HG02884 (cell line): ENCODE data around the gene TRIM44.

Source experiments
- ATAC-seq: cut with Tn5 transposase; IDR thresholded peaks from one replicate; pipeline ENCODE4 v1.9.1; 2021; ENCODE audit warnings: mild to moderate bottlenecking, moderate library complexity; ENCODE audit not compliant: unreplicated experiment

The TRIM44 gene

DNA sequence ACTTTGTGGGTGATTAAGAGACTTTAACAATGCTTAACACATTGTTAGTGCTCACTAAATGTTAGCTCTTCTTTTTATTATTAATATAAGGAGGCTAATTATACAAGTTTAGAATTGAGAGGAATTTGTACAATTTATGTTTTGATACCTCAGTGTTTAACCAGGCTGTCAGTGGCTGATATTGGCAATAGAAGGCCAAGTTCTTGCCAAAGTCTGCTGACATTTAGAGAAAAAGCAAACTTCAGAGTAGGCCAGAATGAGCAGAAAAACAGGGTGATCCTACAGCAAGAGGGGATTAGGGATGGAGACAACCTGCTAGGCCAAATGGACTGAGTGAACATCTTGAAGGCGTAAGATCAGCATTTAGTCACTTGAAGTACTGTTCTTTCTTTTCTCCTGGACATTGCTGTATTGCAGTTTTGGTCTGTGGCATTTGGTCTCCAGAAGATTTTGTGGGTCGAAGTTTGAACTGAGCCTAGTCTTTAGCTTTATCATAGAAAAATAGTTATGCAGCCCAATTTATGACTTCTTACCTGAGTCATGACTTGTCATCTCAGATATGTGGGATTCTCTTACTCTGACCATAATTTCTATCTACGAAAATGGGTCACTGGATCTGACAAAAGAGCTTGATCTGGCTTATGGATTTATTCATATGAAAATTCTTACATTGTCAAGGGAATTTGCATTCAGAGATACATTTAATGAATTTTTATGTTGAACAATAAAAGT, 9.0 kb downstream of the TRIM44 start:
- no peak for ATAC-seq

DNA sequence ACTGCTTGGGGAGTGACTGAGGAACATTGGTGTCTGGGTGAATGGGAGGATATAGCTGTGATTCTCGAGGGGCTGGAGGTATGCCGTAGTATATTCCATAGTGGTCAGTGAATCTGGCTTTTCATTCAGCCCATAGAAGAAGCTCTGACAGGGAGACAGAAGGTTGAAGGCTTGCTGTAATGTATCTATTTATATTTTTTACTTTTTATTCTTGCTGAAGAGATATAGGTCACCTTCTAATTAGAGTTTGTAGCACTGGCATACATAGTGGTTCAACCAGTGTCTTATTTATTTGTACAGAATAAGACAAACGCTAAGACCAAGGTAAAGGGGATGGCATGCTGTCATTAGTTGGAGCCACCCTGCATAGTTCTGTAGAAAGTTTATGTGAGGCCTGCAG, 10.0 kb downstream of the TRIM44 start:
- no peak for ATAC-seq

DNA sequence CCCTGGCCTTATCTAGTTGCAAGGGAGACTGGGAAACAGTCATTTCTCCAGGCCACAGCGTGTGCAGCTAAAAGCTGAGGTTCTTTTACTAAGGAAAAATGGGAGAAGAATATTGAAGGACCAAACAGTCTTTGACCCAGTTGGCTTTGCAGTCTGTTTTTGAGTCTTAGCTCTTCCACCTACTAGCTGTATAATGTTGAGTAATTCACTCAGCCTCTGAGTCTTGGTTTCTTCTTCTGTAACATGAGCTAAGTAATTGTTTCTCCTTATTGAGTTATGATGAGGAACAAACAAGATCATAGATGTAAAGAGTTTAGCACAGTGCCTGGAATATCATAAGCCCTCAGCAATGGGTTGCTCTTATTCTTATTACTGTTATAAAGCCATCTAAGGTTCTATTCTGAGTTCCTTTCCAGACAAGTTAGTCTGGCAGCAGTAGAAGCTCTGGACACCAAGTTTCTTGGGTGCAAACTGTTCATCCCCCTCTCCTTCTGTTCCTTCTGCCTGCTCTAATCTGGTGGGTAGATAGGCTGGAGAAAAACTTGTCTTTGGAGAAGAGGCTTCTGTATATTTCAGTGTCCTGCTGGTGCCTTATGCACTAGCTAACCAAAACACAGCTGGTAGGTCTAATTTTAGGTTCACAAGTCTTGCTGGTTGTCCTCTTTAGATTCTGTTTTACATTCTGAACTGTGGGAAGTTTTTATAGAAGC, 13.5 kb downstream of the TRIM44 start:
- ATAC-seq: no peak

DNA sequence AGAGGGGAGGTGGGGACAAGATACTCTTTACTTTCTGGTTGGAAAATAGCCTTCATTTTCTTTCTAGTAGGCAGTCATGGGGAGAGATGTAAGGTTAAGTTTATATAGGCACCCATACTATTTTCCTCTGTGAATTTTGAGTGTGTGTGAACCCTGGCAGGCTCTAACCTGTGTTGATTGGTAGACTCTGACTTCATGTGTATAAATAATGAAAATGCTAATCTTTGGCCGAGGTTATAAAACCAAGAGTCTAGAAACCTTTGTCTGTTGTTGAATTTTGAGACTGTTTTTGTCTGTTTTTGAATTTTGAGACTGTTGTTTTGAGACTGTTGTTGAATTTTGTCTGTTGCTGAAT, 14.0 kb downstream of the TRIM44 start:
- ATAC-seq: no peak

DNA sequence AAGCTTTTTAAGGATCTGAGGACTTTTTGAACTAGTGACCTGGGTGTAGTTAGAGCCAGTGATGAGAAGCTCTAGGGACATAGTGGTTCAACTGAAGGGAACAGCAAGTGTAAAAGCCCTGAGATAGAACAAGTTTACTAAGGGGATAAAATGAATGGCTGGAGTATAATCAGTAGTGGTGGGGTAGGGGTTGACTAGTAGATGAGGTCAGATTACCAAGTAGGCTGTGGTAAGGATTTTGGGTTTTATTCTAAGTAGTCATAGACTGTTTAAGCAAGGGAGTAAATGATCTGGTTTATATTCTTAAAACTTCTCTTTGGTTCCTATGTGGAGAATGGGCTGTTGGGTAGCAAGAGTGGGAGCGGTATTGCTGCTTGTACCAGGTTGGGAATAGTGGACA, 15.3 kb downstream of the TRIM44 start:
- ATAC-seq: no peak

DNA sequence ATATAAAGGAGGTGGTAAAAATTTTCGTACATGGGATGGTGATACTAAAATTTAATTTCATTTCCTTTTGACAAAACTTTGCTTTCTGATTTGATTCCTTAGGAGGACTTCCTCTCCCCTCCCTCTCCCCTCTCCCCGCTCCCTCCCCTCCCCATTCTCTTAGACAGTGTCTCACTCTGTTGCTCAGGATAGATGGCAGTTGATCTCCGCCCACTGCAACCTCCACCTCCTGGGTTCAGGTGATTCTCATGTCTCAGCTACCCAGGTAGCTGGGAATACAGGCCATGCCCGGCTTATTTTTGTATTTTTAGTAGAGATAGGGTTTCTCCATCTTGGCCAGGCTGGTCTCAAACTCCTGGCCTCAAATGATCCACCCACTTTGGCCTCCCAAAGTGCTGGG, 15.9 kb downstream of the TRIM44 start:
- ATAC-seq: no peak

DNA sequence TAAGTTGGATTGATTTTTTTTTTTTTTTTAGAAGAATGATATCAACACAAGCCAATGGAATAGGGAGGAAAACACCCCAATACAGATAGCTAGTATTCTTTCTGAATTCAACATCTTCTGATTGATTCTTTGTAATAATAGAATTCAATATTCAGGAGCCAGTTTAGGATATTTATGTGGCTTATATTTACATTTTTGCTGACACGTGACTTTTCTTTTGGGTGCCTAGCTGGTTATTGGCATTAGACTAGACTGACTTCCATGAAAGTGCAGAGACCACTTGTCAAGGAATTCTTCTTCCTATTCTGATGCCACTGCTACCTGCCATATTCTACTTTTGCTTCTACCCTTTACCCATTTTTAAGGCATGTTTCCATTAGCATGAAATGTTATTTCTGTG, 16.4 kb downstream of the TRIM44 start:
- no peak for ATAC-seq

DNA sequence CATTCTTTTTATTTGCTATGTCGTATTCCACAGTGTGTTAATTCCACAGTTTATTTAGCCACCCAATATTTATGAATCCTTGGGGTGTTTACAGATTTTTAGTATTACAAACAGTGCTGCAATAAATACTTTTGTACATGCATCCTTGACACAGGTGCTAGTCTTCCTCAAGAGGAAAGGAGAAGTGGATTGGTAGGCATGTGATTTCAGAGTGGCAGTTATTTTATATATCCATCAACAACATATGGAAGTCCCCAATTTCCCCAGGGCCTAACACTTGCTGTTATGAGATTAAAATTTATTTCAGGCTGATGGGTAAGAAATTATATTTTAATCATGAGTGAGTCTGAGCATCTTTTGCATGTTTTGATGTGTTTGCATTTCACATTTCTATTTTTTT, 17.9 kb downstream of the TRIM44 start:
- ATAC-seq: no peak

DNA sequence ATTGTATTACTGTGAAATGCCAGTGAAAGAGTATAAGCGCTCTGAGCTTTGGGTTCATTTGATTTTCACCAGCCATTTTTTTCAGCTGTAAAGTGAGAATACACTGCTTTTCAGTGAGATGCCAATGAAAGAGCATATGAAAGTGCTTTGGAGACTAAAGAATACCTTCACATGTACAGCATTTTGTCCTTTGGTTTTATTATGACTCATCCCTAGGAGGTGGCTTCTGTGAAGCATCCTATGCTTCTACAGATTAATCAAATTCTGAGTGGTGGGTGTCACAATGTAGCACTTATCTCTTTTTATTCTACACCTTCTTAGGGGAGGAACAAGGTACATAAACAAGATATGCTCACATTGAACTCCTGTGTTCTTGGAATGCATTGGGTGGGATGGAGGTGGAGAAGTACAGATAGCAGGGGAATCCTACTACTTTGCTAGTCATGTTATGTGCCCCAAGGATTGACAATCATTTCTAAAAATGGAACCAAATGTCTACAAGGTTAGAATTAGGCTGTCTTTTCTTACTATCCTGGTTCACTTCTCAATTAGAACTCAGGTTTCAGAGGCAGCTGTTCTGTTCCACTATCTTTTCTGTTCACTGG, 18.7 kb downstream of the TRIM44 start:
- ATAC-seq: peak; percentile 40

DNA sequence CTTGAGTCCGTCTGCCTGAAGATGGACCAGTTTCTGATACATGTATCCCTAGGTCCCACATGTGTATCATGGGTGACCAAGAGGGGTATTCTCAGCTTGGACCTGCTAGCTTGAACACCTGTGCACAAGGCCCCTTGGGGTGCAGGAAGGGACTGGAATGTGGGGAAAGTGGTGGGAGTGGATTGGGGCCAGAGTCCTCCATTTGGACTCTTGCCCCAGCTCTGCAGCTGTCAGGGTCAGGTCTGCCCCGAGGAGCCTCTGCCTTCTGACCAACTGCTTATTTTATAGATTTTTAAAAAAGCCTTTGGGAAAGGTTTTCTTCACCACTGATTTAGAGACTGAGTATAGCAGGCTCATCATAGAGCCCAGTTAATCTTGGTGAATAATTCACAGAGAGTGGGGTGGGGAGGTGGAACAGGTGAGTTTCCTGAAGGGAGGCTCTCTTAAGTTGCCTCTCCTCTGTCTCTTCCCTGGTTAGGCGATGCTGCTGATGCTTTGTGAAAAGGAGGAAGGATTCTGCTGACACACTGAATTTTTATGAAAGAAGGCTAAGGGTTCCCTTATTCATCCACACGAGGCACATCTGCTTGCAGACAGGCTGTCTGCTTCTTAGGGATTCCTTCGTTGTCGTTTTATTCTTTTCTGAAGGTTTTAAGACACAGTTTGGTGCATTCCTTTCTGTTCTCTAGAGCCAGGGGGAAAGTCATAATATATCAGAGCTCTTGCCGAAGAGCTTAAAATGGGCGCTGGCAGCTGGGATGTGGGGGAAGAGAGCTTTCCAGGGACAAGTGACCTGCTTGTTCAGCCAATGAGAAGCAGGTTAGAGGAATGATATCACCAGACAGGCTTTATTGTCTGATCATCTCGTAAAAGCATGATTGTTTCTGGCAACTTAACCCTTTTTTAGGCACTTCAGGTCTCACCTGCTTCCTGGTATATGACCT, 19.9 kb downstream of the TRIM44 start:
- ATAC-seq: no peak

DNA sequence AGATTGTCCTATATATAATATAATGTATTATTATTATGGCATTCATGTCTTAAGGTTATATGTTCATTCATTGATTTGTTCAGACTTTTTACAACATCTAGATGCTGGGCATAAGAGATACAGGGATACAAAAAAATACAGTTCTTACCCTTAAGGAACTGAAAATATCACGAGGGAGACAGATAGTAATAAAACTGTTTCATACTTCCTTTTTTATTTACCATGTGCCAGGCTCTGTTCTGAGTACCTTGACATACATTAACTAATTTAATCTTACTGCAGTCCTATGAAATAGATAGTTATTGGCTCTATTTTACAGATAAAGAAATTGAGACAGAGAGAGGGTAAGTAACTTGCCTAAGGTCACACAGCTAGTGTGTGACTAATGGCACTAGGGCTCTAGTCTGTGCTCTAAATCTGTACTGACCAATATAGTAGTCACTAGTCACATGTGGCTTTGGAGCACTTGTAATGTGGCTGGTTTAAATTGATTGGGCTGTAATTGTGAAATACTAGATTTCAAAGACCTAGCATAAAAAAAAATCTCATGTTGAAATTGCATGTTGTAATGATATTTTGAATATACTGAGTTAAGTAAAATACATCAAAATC, 21.3 kb downstream of the TRIM44 start:
- ATAC-seq: peak; percentile 62

DNA sequence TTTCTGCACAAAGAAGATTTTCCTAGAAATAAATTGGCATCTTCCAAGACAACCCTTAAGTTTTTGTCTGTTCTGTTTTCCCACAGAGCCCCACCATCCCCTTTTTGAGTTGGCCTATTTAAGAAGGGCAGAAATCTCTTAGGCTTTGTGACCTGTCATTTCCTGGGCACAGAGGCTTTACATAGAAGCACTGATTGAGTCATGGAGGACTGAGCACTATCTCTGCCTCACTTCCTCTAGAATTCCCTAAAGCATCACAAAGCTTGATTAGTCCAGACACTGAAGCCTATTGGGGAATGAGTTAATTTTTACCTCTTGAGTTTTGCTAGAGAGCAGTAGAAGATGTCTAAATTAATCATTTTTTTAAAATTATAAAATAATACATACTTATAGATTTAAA, 25.4 kb downstream of the TRIM44 start:
- no peak for ATAC-seq

DNA sequence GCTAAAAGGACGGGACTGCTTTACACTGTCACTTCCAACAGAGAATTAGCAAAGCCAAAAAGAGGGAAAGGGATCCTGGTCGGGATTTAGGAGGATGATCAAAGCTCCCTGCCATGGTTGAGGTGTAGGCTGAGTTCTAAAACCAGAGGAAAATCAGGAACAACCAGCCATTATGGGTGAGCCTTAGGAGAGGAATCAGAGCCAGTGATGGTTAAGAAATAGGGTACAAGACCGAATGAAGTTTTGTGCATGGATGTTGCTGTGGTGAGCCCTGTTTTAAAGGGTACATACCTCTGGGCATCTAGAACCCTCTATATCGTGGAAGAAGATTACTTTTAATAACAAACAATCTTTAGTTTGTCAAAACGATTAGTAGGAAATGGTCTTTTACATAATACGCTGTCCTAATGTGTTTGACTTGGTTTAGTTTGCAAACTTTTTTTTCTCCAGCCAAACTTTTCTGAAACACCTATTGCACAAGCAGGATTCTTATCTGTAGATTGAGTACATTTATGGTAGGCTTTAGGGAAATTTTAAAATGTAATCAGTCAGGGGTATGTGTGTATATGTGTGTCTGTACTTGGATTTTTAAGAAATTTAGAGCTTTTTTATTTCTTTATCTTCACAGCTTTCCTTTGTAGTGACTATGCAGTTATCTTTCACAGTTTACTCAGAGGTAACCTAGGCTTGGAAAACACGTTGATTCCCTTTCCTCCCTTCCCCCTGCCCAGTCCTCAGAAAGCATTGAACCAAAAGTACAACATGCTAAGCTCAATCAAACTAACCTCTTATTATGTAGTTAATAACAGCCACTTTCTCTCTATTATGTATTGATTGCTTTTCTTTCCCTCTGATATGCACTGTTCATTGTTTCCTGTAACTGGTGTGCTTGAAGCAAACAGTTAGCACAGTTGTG, 26.8 kb downstream of the TRIM44 start:
- ATAC-seq: no peak

DNA sequence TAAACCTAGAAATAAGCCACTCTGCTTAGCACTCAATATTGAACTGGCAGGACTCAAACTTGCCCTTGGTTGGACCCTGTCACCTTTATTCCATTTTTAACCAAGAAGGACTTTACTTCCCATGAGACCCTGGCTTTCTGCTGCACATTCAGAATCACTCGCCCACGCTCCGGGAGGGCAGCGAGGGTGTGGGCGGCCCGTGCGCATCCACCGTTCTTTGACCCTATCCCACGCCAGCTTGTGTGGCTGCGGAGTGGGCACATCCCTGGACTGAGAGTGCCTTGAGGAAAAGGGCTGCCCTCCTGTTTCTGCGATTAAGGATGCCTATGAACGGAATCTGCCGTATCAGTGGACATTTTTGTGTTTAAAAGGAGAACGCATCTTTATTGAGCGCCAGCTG, 39.6 kb downstream of the TRIM44 start:
- no peak for ATAC-seq

DNA sequence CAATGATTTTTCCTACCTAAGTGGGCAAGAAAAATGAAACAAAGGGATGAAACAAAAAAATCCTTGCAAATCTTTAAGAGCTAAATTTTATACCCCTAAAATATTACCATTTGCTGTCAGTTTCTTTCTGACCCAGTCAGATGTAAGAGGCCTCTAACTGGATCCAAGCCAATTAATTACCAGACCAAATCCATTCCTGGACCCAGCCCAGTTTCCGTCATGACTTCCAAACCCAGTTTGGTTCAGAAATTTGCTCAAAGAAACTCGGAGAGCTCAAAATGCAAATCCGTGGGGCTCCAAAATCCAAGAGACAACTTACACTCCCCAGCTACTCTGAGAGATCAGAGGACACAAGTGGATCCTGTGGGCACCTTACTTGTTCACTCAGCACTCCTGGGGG, 46.8 kb downstream of the TRIM44 start:
- no peak for ATAC-seq

DNA sequence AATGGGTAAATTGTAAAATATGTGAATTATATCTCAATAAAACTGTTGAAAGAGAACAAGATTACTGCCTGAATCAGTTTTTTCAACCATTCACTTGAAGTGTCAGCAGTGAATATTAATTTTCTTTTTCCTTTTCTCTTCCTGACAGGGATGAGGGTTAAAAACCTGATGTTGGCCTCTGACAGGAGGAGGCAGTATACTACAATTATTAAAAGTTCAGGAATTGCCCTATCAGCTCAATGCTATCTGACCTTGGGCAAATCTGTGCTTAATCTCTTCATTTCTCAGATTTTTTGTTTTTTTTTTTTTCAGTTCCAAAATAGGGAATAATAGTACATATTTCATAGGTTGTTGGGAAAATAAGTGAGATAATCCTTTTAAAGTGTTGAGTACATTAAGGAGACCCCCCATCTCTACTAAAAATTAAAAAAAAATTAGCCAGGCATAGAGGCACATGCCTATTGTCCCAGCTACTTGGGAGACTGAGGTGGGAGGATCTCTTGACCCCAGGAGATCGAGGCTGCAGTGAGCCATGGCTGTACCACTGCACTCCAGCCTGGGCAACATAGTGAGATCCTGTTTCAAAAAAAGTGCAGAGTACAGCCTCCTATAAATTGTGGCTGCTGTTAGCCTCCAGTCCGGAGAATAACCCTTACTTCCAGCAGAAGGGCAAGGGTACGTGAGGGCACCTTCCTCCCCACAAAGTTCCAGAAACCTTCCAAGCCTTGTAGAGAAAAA, 48.8 kb downstream of the TRIM44 start:
- no peak for ATAC-seq

DNA sequence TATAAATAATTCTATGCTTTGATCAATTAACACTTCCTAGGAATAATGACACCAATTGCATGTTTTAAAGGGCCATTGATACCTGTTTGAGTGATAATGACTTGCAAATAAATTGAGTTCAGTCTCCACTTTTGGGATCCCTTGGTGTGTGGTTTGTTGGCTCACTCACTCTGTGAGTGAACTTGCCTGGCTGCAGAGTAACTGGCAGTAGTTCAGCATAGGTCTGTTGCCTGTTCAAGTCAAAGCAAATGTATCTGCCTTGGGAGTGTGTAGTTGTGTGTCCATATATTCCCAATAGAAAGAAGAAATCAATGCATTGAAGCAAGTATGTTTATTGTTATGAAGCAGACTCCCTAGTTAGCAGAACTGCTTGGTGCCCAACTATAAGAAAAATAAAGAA, 49.3 kb downstream of the TRIM44 start:
- no peak for ATAC-seq

DNA sequence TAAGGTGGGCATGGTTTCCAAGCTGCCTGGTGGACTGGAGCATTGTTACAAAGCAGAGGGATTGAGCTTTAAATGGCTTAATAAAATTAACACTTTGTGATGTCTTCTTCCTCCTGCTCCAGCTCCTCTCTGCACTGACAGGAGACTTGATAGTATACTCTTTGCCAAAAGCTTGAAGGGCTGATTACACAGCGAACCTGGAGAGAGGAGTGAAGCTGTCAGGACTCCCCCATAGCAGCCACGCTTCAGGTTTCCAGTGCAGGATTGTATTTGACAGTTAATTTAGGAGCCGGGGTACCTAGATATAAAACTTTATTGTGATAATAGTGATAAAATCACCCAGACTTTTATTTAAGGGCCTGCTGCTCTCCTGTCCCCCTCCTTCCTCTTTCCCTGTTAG, 50.0 kb downstream of the TRIM44 start:
- ATAC-seq: no peak
